ENCODE data around the gene CBX4. TPM values are rescaled to one million over a fixed set of nuclear protein-coding genes. Genes with fewer than 3 reads are reported as not detected.
A peak's percentile ranks its signal among the peaks of the same experiment; 100 is the strongest.

CBX4 gene
- total RNA-seq, 2 donors from 2014 or later, result 103 to 110 TPM

GRCh38 chr17:79814127-79814973 lies 24.9 kb downstream of the CBX4 start:
- DNase-seq (no peak), ATAC-seq (no peak)
- Mint-ChIP-seq H3K27ac (no peak overlapping the region), H3K27me3 (peaks cover 48% of the 10 kb centered on the region), H3K4me1 (peaks cover 19% of the 10 kb centered on the region), H3K36me3 (ENCODE audit: low read depth) (peaks cover 5% of the 10 kb centered on the region), H3K4me3 (peak overlapping the region; percentile 82)
- no peaks in the 10 kb centered on the region for H3K9me3 ChIP-seq (ENCODE audit: control insufficient read depth, low read length, poor library complexity, severe bottlenecking)

- peaks cover 5% of the 10 kb centered on the region for H3K36me3 Mint-ChIP-seq (ENCODE audit: low read depth)
- H3K9me3 ChIP-seq (ENCODE audit: control insufficient read depth, low read length, poor library complexity, severe bottlenecking), result no peaks in the 10 kb centered on the region
- H3K27ac Mint-ChIP-seq, result no peak overlapping the region
- DNase-seq (no peak), ATAC-seq (no peak)
- H3K4me1 Mint-ChIP-seq, result peaks cover 21% of the 10 kb centered on the region
- peak overlapping the region; percentile 31 for H3K4me3 Mint-ChIP-seq
- H3K27me3 Mint-ChIP-seq, result peaks cover 50% of the 10 kb centered on the region
Observed at GRCh38 chr17:79813297-79814126, 25.7 kb downstream of the CBX4 start.

- H3K9me3 ChIP-seq (ENCODE audit: control insufficient read depth, low read length, poor library complexity, severe bottlenecking), result no peaks in the 10 kb centered on the region
- Mint-ChIP-seq H3K4me1 (peaks cover 22% of the 10 kb centered on the region), H3K4me3 (peak overlapping the region; percentile 79), H3K27ac (peak overlapping the region; percentile 67), H3K36me3 (ENCODE audit: low read depth) (peaks cover 3% of the 10 kb centered on the region), H3K27me3 (peaks cover 54% of the 10 kb centered on the region)
- ATAC-seq, result no peak
- no peak for DNase-seq
Observed at GRCh38 chr17:79812353-79813258, 26.6 kb downstream of the CBX4 start.

GRCh38 chr17:79811868-79812352 lies 27.3 kb downstream of the CBX4 start:
- Mint-ChIP-seq H3K27ac (peak overlapping the region; percentile 67), H3K4me1 (peaks cover 20% of the 10 kb centered on the region), H3K4me3 (peak overlapping the region; percentile 59), H3K36me3 (ENCODE audit: low read depth) (peaks cover 2% of the 10 kb centered on the region), H3K27me3 (peaks cover 54% of the 10 kb centered on the region)
- H3K9me3 ChIP-seq (ENCODE audit: control insufficient read depth, low read length, poor library complexity, severe bottlenecking), result no peaks in the 10 kb centered on the region
- no peak for ATAC-seq
- no peak for DNase-seq

- Mint-ChIP-seq H3K27me3 (peaks cover 55% of the 10 kb centered on the region), H3K4me3 (peak overlapping the region; percentile 59), H3K27ac (peak overlapping the region; percentile 67), H3K4me1 (peaks cover 20% of the 10 kb centered on the region), H3K36me3 (ENCODE audit: low read depth) (peaks cover 2% of the 10 kb centered on the region)
- DNase-seq, result no peak
- ATAC-seq, result no peak
- H3K9me3 ChIP-seq (ENCODE audit: control insufficient read depth, low read length, poor library complexity, severe bottlenecking), result no peaks in the 10 kb centered on the region
Observed at GRCh38 chr17:79811011-79811867, 28.0 kb downstream of the CBX4 start.

GRCh38 chr17:79810130-79811010 lies 28.9 kb downstream of the CBX4 start:
- ATAC-seq, result peak; percentile 97
- peak overlapping the region; percentile 58 for H3K4me3 Mint-ChIP-seq
- H3K27me3 Mint-ChIP-seq, result peaks cover 60% of the 10 kb centered on the region
- H3K27ac Mint-ChIP-seq, result no peak overlapping the region
- peaks cover 2% of the 10 kb centered on the region for H3K36me3 Mint-ChIP-seq (ENCODE audit: low read depth)
- peaks cover 22% of the 10 kb centered on the region for H3K4me1 Mint-ChIP-seq
- DNase-seq, result peak; percentile 62 to 79 (median 78)
- no peaks in the 10 kb centered on the region for H3K9me3 ChIP-seq (ENCODE audit: control insufficient read depth, low read length, poor library complexity, severe bottlenecking)

DNA sequence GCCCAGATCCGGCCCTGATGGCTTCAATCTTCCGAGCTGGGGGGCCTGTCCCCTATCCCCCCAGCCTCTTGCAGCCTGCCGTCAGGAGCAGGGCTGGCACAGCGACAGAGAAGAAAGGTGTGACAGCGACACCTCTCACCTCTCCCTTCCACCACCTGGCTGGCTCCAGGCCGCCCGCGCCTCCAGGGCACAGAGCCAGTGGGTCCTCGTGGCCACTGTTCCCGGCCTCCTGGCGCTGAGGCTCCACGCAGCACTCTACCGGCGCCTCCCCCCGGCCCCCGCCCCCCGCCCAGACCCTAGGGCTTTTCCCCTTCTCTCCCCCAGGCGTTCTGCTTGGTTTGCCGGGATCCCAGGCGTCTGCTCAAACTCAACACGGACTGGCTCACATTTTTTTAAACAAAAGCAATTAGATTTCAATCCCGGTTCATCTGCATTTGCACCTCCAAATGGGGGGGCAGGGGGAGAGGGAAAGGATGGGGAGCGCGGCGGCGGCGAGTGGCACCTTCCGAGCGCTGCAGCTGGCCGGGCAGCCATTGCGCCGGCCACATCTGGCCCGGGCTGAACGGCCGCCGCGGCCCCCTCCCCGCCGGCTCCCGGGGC lies 29.6 kb downstream of the CBX4 start:
- no peak overlapping the region for H3K4me3 Mint-ChIP-seq
- H3K4me1 Mint-ChIP-seq, result peaks cover 26% of the 10 kb centered on the region
- no peak overlapping the region for H3K27ac Mint-ChIP-seq
- ATAC-seq (no peak), DNase-seq (no peak)
- peaks cover 67% of the 10 kb centered on the region for H3K27me3 Mint-ChIP-seq
- no peaks in the 10 kb centered on the region for H3K9me3 ChIP-seq (ENCODE audit: control insufficient read depth, low read length, poor library complexity, severe bottlenecking)
- peaks cover 2% of the 10 kb centered on the region for H3K36me3 Mint-ChIP-seq (ENCODE audit: low read depth)

DNA sequence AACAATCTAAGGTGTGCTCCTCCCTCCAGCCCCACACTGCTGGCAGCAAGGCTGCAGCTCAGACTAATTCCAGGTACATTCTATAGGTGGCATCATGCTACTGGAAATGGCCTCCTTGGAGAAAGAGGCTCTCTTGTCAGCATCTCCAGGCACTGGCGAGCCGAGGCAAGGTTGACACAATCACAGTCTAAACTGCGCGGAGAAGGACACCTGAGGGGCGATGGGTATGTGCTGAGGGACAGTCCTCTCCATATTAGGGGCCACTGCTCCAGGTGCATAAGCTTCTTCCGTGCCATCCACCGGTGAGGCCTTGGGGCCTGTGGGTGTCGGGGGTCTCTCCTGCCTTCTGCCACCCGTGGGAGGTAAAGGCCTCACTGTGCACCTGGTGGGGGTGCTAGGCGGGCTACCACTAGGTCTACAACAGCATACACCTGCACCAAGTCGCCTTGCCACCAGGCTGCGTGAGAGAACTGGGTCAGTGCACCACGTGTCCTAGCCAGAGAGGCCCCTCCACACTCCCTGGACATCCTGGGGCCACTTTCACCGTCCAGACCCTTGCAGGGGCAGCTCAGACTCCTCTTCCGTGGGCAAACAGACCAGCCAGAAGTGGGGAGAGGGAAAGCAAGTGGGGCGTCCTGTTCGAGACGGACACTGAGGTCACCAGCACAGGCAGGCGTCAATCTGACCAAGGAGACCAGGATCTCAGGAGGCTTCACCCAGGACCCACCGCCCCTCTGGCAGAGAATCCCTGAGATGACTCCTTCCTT lies 30.3 kb downstream of the CBX4 start:
- Mint-ChIP-seq H3K27ac (peak overlapping the region; percentile 43), H3K4me3 (peak overlapping the region; percentile 72), H3K36me3 (ENCODE audit: low read depth) (peaks cover 2% of the 10 kb centered on the region), H3K27me3 (peaks cover 66% of the 10 kb centered on the region), H3K4me1 (peaks cover 24% of the 10 kb centered on the region)
- H3K9me3 ChIP-seq (ENCODE audit: control insufficient read depth, low read length, poor library complexity, severe bottlenecking), result no peaks in the 10 kb centered on the region
- no peak for ATAC-seq
- no peak for DNase-seq

DNA sequence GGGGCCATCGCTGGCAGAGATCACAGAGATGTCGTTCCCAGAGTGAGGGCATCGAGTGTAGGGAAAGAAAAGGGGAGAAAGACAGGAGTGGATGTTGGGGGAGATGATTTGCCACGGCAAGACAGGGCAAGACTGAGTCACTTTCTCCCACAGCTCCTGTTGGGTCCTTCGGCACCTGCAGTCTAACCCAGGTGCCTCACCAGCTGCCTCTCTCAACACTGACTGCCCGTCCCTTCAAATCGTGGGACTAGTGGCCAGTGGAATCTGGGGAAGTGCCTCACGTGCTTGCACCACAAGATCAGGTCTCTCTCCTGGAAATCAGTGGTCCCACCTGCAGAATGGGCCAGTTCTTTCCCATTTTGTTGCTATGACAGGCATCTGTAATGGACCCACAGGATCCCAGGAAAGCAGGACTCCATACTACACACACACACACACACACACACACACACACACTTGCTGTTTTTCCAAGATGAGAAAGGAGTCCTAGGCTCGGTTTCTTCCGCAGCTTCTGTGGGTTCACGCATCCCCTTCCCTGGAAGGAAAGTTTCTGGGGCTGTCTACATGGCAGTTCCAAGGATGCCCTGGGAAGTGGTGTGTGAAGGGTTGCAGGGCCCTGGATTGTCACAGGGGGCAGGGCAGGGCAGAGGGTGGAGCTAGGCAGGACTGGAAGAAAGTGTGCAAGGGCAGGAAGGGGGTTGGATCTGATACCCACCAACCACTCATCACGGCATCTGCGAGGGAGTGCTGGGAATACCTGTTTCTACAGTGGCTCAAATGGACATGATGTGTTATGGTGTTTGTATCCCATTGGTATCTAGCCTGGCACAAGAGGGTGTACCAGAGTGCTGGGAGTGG lies 32.1 kb downstream of the CBX4 start:
- H3K27me3 Mint-ChIP-seq, result peaks cover 63% of the 10 kb centered on the region
- DNase-seq (no peak), ATAC-seq (no peak)
- H3K36me3 Mint-ChIP-seq (ENCODE audit: low read depth), result peaks cover 2% of the 10 kb centered on the region
- H3K27ac Mint-ChIP-seq, result no peak overlapping the region
- peaks cover 24% of the 10 kb centered on the region for H3K4me1 Mint-ChIP-seq
- H3K4me3 Mint-ChIP-seq, result no peak overlapping the region
- no peaks in the 10 kb centered on the region for H3K9me3 ChIP-seq (ENCODE audit: control insufficient read depth, low read length, poor library complexity, severe bottlenecking)

DNA sequence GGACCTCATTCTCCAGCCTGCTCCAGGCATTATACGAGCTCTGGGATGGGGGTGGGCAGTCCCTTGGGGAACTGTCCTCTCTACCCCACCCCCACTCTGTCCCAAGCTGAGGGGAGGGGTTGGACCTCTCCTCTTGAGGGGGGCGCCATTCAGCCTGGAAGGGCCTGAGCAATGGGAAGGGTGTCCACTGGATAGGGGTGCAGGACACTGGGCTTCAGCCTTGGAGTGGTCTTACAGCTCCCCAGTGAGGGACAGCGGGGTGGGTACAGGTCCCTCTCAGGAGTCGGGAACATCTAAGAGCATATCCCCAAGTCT lies 32.8 kb downstream of the CBX4 start:
- ATAC-seq (no peak), DNase-seq (no peak)
- H3K4me3 Mint-ChIP-seq, result no peak overlapping the region
- peaks cover 2% of the 10 kb centered on the region for H3K36me3 Mint-ChIP-seq (ENCODE audit: low read depth)
- H3K9me3 ChIP-seq (ENCODE audit: control insufficient read depth, low read length, poor library complexity, severe bottlenecking), result no peaks in the 10 kb centered on the region
- H3K4me1 Mint-ChIP-seq, result peaks cover 20% of the 10 kb centered on the region
- H3K27ac Mint-ChIP-seq, result no peak overlapping the region
- peaks cover 64% of the 10 kb centered on the region for H3K27me3 Mint-ChIP-seq
